ENCODE data around the gene FANCC.

GRCh38 chr9:95192631-95193030, 124.9 kb downstream of the FANCC start:
- TF ChIP-seq POLR2AphosphoS5 (IDR thresholded peaks at IDR 0.05): no peak
- no peak for TF ChIP-seq EP300 (IDR thresholded peaks at IDR 0.05)
- TF ChIP-seq CTCF (IDR thresholded peaks at IDR 0.05): no peak
